ENCODE results near the gene PRSS8.
"Not testable (repeated sequence)": the region's sequence is repeated elsewhere in the genome, so short reads cannot be mapped to it uniquely, and the experiment has no call there.

PRSS8 gene

GRCh38 chr16:31179219-31179746 is 43.8 kb upstream of the PRSS8 start:
- Histone ChIP-seq H3K36me3 (ENCODE audit: low read length) (peaks cover 32% of the 10 kb centered on the region), H3K9me3 (ENCODE audit: insufficient read depth, low read length) (no peaks in the 10 kb centered on the region), H3K9me2 (replicated peaks; ENCODE audit: insufficient read depth, low read length) (no peaks in the 10 kb centered on the region), H3K27ac (ENCODE audit: low read depth, low read length) (peak overlapping the region; percentile 89), H3K27me3 (ENCODE audit: low read length) (no peaks in the 10 kb centered on the region), H2AFZ (ENCODE audit: low read depth, low read length, severe bottlenecking) (peak overlapping the region; percentile 86), H3F3A (ENCODE audit: insufficient read depth) (no peaks in the 10 kb centered on the region), H3K4me3 (ENCODE audit: insufficient read depth, low read length, poor library complexity, severe bottlenecking) (peak overlapping the region; percentile 97), H4K20me1 (ENCODE audit: low read depth, low read length) (peaks cover 29% of the 10 kb centered on the region), H3K9ac (ENCODE audit: low read length) (peak overlapping the region; percentile 93), H3K4me2 (ENCODE audit: low read depth, low read length, poor library complexity, severe bottlenecking) (peak overlapping the region; percentile 82), H3K79me2 (ENCODE audit: insufficient read depth, low read length) (peaks cover 47% of the 10 kb centered on the region)
- TF ChIP-seq CTCF (IDR thresholded peaks at IDR 0.05; ENCODE audit: insufficient read depth, low read length, poor library complexity, severe bottlenecking) (no peak), EZH2phosphoT487 (conservative IDR thresholded peaks at IDR 0.05; ENCODE audit: low read length) (no peak)

GRCh38 chr16:31177136-31177535 is 41.6 kb upstream of the PRSS8 start:
- peaks cover 8% of the 10 kb centered on the region for H4K20me1 ChIP-seq (ENCODE audit: low read depth, low read length)
- H3K4me3 ChIP-seq (ENCODE audit: insufficient read depth, low read length, poor library complexity, severe bottlenecking), result no peak overlapping the region
- peaks cover 12% of the 10 kb centered on the region for H3K36me3 ChIP-seq (ENCODE audit: low read length)
- H3K79me2 ChIP-seq (ENCODE audit: insufficient read depth, low read length), result peaks cover 25% of the 10 kb centered on the region
- no peak overlapping the region for H3K27ac ChIP-seq (ENCODE audit: low read depth, low read length)
- H2AFZ ChIP-seq (ENCODE audit: low read depth, low read length, severe bottlenecking), result no peak overlapping the region
- no peak overlapping the region for H3K9ac ChIP-seq (ENCODE audit: low read length)
- no peaks in the 10 kb centered on the region for H3F3A ChIP-seq (ENCODE audit: insufficient read depth)
- H3K4me2 ChIP-seq (ENCODE audit: low read depth, low read length, poor library complexity, severe bottlenecking), result no peak overlapping the region
- H3K27me3 ChIP-seq (ENCODE audit: low read length), result no peaks in the 10 kb centered on the region
- TF ChIP-seq EZH2phosphoT487 (conservative IDR thresholded peaks at IDR 0.05; ENCODE audit: low read length) (no peak), CTCF (IDR thresholded peaks at IDR 0.05; ENCODE audit: insufficient read depth, low read length, poor library complexity, severe bottlenecking) (no peak)
- no peaks in the 10 kb centered on the region for H3K9me2 ChIP-seq (replicated peaks; ENCODE audit: insufficient read depth, low read length)
- no peaks in the 10 kb centered on the region for H3K9me3 ChIP-seq (ENCODE audit: insufficient read depth, low read length)

GRCh38 chr16:31170048-31170447 is 34.5 kb upstream of the PRSS8 start:
- H3F3A ChIP-seq (ENCODE audit: insufficient read depth); H3K4me3 ChIP-seq (ENCODE audit: insufficient read depth, low read length, poor library complexity, severe bottlenecking); H3K4me2 ChIP-seq (ENCODE audit: low read depth, low read length, poor library complexity, severe bottlenecking); H4K20me1 ChIP-seq (ENCODE audit: low read depth, low read length); H3K79me2 ChIP-seq (ENCODE audit: insufficient read depth, low read length); H3K27ac ChIP-seq (ENCODE audit: low read depth, low read length); H3K9me3 ChIP-seq (ENCODE audit: insufficient read depth, low read length); H3K9ac ChIP-seq (ENCODE audit: low read length); H2AFZ ChIP-seq (ENCODE audit: low read depth, low read length, severe bottlenecking); H3K36me3 ChIP-seq (ENCODE audit: low read length); H3K9me2 ChIP-seq (replicated peaks; ENCODE audit: insufficient read depth, low read length); H3K27me3 ChIP-seq (ENCODE audit: low read length): not testable (repeated sequence)

GRCh38 chr16:31168848-31169247 is 33.3 kb upstream of the PRSS8 start:
- Histone ChIP-seq H3K9ac (ENCODE audit: low read length) (no peak overlapping the region), H3K9me2 (replicated peaks; ENCODE audit: insufficient read depth, low read length) (no peaks in the 10 kb centered on the region), H3F3A (ENCODE audit: insufficient read depth) (no peaks in the 10 kb centered on the region), H3K4me2 (ENCODE audit: low read depth, low read length, poor library complexity, severe bottlenecking) (no peak overlapping the region), H3K27me3 (ENCODE audit: low read length) (no peaks in the 10 kb centered on the region), H4K20me1 (ENCODE audit: low read depth, low read length) (no peaks in the 10 kb centered on the region), H3K36me3 (ENCODE audit: low read length) (no peaks in the 10 kb centered on the region), H3K9me3 (ENCODE audit: insufficient read depth, low read length) (no peaks in the 10 kb centered on the region), H3K27ac (ENCODE audit: low read depth, low read length) (no peak overlapping the region), H2AFZ (ENCODE audit: low read depth, low read length, severe bottlenecking) (no peak overlapping the region), H3K4me3 (ENCODE audit: insufficient read depth, low read length, poor library complexity, severe bottlenecking) (no peak overlapping the region), H3K79me2 (ENCODE audit: insufficient read depth, low read length) (no peaks in the 10 kb centered on the region)
- TF ChIP-seq EZH2phosphoT487 (conservative IDR thresholded peaks at IDR 0.05; ENCODE audit: low read length) (no peak), CTCF (IDR thresholded peaks at IDR 0.05; ENCODE audit: insufficient read depth, low read length, poor library complexity, severe bottlenecking) (no peak)
